HG03196 (cell line): ENCODE data around the gene TLR6.
"Not testable (repeated sequence)": the region's sequence is repeated elsewhere in the genome, so short reads cannot be mapped to it uniquely, and the experiment has no call there.

Experiments used
- ATAC-seq: cut with Tn5 transposase; IDR thresholded peaks from one replicate; pipeline ENCODE4 v1.9.1; 2021; ENCODE audit not compliant: unreplicated experiment

The TLR6 gene

GRCh38 chr4:38791010-38791409 lies 65.6 kb downstream of the TLR6 start:
- no peak for ATAC-seq

- no peak for ATAC-seq
Observed at GRCh38 chr4:38788317-38788716, 68.3 kb downstream of the TLR6 start.

GRCh38 chr4:38787693-38788092 lies 68.9 kb downstream of the TLR6 start:
- no peak for ATAC-seq

- peak; percentile 40 for ATAC-seq
Observed at GRCh38 chr4:38785901-38786402, 70.7 kb downstream of the TLR6 start.

- ATAC-seq: no peak
Observed at GRCh38 chr4:38785041-38785790, 71.4 kb downstream of the TLR6 start.

GRCh38 chr4:38784141-38784540 lies 72.5 kb downstream of the TLR6 start:
- ATAC-seq: no peak

GRCh38 chr4:38783109-38783460 lies 73.5 kb downstream of the TLR6 start:
- ATAC-seq: no peak

GRCh38 chr4:38782452-38783108 lies 74.0 kb downstream of the TLR6 start, which contains the start of gene TLR10:
TSS of gene TLR10 (minus strand) at chr4:38782990. CDS start at chr4:38775590, 7,400 bp downstream.
- ATAC-seq: peak; percentile 70

- ATAC-seq: no peak
Observed at GRCh38 chr4:38781854-38782261, 74.8 kb downstream of the TLR6 start.

- no peak for ATAC-seq
Observed at GRCh38 chr4:38780833-38781484, 75.7 kb downstream of the TLR6 start.

- no peak for ATAC-seq
Observed at GRCh38 chr4:38779790-38780189, 76.8 kb downstream of the TLR6 start.

- not testable (repeated sequence) for ATAC-seq
Observed at GRCh38 chr4:38777925-38778324, 78.7 kb downstream of the TLR6 start.

- ATAC-seq: no peak
Observed at GRCh38 chr4:38775326-38775725, 81.3 kb downstream of the TLR6 start.

- ATAC-seq: no peak
Observed at GRCh38 chr4:38774181-38774955, 82.2 kb downstream of the TLR6 start.
